SK-N-SH (cell line): ENCODE measurements around the gene DYNC1H1.

Experiments used
- USF1 ChIP-seq: IDR thresholded peaks from 2 replicates; pipeline ENCODE4 v1.4.0; 2012; ENCODE audit warnings: low read depth, borderline replicate concordance
- ZBTB33 ChIP-seq: IDR thresholded peaks from 2 replicates; pipeline ENCODE4 v1.4.0; 2012; ENCODE audit warnings: low read depth, borderline replicate concordance
- TF ChIP-seq, protein P1 (sequence below): fragments of 150-350 bp; IDR thresholded peaks from 2 replicates; pipeline ENCODE4 v1.6.1; 2016; ENCODE audit warnings: mild to moderate bottlenecking, low read depth, low read length

- TF ChIP-seq USF1: no peak
- TF ChIP-seq, protein P1, sequence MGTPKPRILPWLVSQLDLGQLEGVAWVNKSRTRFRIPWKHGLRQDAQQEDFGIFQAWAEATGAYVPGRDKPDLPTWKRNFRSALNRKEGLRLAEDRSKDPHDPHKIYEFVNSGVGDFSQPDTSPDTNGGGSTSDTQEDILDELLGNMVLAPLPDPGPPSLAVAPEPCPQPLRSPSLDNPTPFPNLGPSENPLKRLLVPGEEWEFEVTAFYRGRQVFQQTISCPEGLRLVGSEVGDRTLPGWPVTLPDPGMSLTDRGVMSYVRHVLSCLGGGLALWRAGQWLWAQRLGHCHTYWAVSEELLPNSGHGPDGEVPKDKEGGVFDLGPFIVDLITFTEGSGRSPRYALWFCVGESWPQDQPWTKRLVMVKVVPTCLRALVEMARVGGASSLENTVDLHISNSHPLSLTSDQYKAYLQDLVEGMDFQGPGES: no peak
- no peak for TF ChIP-seq ZBTB33
Measured at GRCh38 chr14:102015771-102016170, 51.4 kb downstream of the DYNC1H1 start.
